HepG2 (cell line): Measurements from ENCODE around the gene FHIT. TPM values are rescaled to one million over a fixed set of nuclear protein-coding genes. Genes with fewer than 3 reads are reported as not detected.
A peak's percentile ranks its signal among the peaks of the same experiment; 100 is the strongest.

Source experiments
- ATF2 ChIP-seq: sonication (generic); formaldehyde crosslinking; IDR thresholded peaks from 2 replicates; pipeline ENCODE4 v1.4.0; 2020; ENCODE audit warnings: missing genetic modification reagents
- FOXJ3 ChIP-seq: sonication (generic); formaldehyde crosslinking; IDR thresholded peaks from 2 replicates; pipeline ENCODE4 v1.4.0; 2020; ENCODE audit warnings: missing genetic modification reagents, mild to moderate bottlenecking, borderline replicate concordance
- KDM6A ChIP-seq: IDR thresholded peaks from 2 replicates; pipeline ENCODE4 v1.6.1; 2016; ENCODE audit warnings: low read depth
- MED1 ChIP-seq: sonication (generic); formaldehyde crosslinking; IDR thresholded peaks from 2 replicates; pipeline ENCODE4 v1.4.0; 2020; ENCODE audit warnings: missing genetic modification reagents
- MED8 ChIP-seq: sonication (generic); formaldehyde crosslinking; IDR thresholded peaks from 2 replicates; pipeline ENCODE4 v1.8.1; 2023; ENCODE audit warnings: mild to moderate bottlenecking, missing genetic modification reagents; ENCODE audit not compliant: insufficient replicate concordance
- MIER2 ChIP-seq: IDR thresholded peaks from 2 replicates; pipeline ENCODE4 v1.6.1; 2016; ENCODE audit warnings: missing biosample characterization, missing genetic modification reagents
- PBX3 ChIP-seq: sonication (generic); formaldehyde crosslinking; IDR thresholded peaks from 2 replicates; pipeline ENCODE4 v1.8.1; 2023; ENCODE audit warnings: missing genetic modification reagents, inconsistent platforms, borderline replicate concordance
- PCBP2 ChIP-seq: fragments of 200-400 bp; formaldehyde crosslinking; optimal IDR thresholded peaks from 2 replicates; pipeline ENCODE3; 2018; ENCODE audit warnings: low read length, low read depth; ENCODE audit not compliant: poor library complexity, severe bottlenecking
- RNF2 ChIP-seq: fragments of 450-650 bp; conservative IDR thresholded peaks from 2 replicates; pipeline ENCODE4 v1.6.1; 2016; ENCODE audit warnings: low read depth
- ZBTB3 ChIP-seq: sonication (generic); formaldehyde crosslinking; IDR thresholded peaks from 2 replicates; pipeline ENCODE4 v1.4.0; 2020; ENCODE audit warnings: low read depth, mild to moderate bottlenecking, moderate library complexity, missing genetic modification reagents, borderline replicate concordance
- ZNF256 ChIP-seq: sonication (generic); formaldehyde crosslinking; conservative IDR thresholded peaks from 2 replicates; pipeline ENCODE4 v1.4.0; 2020; ENCODE audit warnings: missing genetic modification reagents
- ZNF597 ChIP-seq: sonication (generic); formaldehyde crosslinking; IDR thresholded peaks from 2 replicates; pipeline ENCODE4 v1.5.0; 2020; ENCODE audit warnings: missing genetic modification reagents
- ZNF598 ChIP-seq: sonication (generic); formaldehyde crosslinking; IDR thresholded peaks from 2 replicates; pipeline ENCODE4 v1.5.1; 2020; ENCODE audit warnings: mild to moderate bottlenecking, missing genetic modification reagents, borderline replicate concordance
- ZNF672 ChIP-seq: sonication (generic); formaldehyde crosslinking; IDR thresholded peaks from 2 replicates; pipeline ENCODE4 v1.8.1; 2022; ENCODE audit warnings: missing genetic modification reagents
- ZNF839 ChIP-seq: sonication (generic); formaldehyde crosslinking; IDR thresholded peaks from 2 replicates; pipeline ENCODE4 v1.4.0; 2020; ENCODE audit warnings: missing genetic modification reagents, mild to moderate bottlenecking, borderline replicate concordance
- polyA plus RNA-seq, 8 experiments: library from polyadenylated mRNA; depleted of rRNA in 3 of 8; stranded (reverse) in 7 of 8; unstranded in 1 of 8; fragments of >200 nt; fragmentation: Illumina TruSeq in 4 of 8; extraction: Trizol in 4 of 8; gene quantifications; 2 replicates each; pipeline versions ENCODE4 v1.2.1 to v1.2.3, GENCODE V29; 2011 to 2016; ENCODE audit warnings: low read depth in 4 of 8, missing spikeins in 1 of 8, mixed read lengths in 1 of 8; ENCODE audit not compliant: insufficient read depth in 1 of 8
- total RNA-seq, 5 experiments: library from RNA; depleted of rRNA; stranded (reverse); fragments of >200 nt; fragmentation: Illumina TruSeq; extraction: Trizol; gene quantifications; 2 replicates each; pipeline ENCODE4 v1.2.3, GENCODE V29; 2016; ENCODE audit warnings: low read depth in 1 of 5
- TF ChIP-seq, protein P1 (sequence below): IDR thresholded peaks from 2 replicates; pipeline ENCODE4 v1.4.0; 2020; ENCODE audit warnings: mild to moderate bottlenecking, missing genetic modification reagents
- TF ChIP-seq, protein P2 (sequence below): sonication (generic); formaldehyde crosslinking; IDR thresholded peaks from 2 replicates; pipeline ENCODE4 v1.5.0; 2020; ENCODE audit warnings: mild to moderate bottlenecking, missing genetic modification reagents, borderline replicate concordance
- TF ChIP-seq, protein P3 (sequence below): sonication (generic); formaldehyde crosslinking; IDR thresholded peaks from 2 replicates; pipeline ENCODE4 v1.5.0; 2020; ENCODE audit warnings: missing genetic modification reagents, mild to moderate bottlenecking, borderline replicate concordance

The FHIT gene
- total and polyA plus RNA-seq, 2 of the 13 experiments (the other 11 are each of a cell fraction or from before 2014, with no cell fraction given) = 4.0 to 4.6 TPM

DNA sequence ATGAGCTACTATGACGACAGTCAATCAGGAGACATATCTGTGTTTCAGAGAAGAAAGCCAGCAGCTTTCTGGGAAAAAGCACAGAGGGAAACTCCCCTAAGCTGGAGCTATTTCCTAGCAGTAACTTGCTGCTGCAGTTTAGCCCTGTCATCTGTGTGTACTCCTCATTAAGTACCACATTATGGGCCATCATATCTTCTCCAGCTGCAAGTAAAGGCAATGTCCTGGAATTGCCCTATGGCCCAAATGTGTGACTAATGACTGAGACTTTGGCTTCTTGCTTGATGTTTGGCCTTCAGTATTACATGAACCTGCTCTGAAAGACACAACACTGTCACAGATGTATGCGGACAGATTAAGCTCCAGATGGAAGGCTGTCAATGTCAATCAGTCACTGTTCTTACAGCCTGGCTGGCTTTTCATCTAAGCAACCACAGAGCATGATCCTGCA lies 190.8 kb downstream of the FHIT start (continued):
- TF ChIP-seq, protein P1, sequence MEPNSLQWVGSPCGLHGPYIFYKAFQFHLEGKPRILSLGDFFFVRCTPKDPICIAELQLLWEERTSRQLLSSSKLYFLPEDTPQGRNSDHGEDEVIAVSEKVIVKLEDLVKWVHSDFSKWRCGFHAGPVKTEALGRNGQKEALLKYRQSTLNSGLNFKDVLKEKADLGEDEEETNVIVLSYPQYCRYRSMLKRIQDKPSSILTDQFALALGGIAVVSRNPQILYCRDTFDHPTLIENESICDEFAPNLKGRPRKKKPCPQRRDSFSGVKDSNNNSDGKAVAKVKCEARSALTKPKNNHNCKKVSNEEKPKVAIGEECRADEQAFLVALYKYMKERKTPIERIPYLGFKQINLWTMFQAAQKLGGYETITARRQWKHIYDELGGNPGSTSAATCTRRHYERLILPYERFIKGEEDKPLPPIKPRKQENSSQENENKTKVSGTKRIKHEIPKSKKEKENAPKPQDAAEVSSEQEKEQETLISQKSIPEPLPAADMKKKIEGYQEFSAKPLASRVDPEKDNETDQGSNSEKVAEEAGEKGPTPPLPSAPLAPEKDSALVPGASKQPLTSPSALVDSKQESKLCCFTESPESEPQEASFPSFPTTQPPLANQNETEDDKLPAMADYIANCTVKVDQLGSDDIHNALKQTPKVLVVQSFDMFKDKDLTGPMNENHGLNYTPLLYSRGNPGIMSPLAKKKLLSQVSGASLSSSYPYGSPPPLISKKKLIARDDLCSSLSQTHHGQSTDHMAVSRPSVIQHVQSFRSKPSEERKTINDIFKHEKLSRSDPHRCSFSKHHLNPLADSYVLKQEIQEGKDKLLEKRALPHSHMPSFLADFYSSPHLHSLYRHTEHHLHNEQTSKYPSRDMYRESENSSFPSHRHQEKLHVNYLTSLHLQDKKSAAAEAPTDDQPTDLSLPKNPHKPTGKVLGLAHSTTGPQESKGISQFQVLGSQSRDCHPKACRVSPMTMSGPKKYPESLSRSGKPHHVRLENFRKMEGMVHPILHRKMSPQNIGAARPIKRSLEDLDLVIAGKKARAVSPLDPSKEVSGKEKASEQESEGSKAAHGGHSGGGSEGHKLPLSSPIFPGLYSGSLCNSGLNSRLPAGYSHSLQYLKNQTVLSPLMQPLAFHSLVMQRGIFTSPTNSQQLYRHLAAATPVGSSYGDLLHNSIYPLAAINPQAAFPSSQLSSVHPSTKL (CRISPR knock-in tag) = peak; percentile 79; the same call in 1 of the 2 replicates
- TF ChIP-seq ZNF672 (CRISPR knock-in tag) (no peak), PCBP2 (no peak), MED1 (no peak), ZNF598 (CRISPR knock-in tag) (no peak), FOXJ3 (no peak), ZBTB3 (CRISPR knock-in tag) (no peak), ZNF597 (CRISPR knock-in tag) (no peak), PBX3 (CRISPR knock-in tag) (no peak), KDM6A (CRISPR knock-in tag) (no peak), RNF2 (no peak), MED8 (CRISPR knock-in tag) (no peak), ATF2 (CRISPR knock-in tag) (no peak), ZNF839 (CRISPR knock-in tag) (no peak), MIER2 (no peak), ZNF256 (CRISPR knock-in tag) (no peak)
- TF ChIP-seq, protein P2, sequence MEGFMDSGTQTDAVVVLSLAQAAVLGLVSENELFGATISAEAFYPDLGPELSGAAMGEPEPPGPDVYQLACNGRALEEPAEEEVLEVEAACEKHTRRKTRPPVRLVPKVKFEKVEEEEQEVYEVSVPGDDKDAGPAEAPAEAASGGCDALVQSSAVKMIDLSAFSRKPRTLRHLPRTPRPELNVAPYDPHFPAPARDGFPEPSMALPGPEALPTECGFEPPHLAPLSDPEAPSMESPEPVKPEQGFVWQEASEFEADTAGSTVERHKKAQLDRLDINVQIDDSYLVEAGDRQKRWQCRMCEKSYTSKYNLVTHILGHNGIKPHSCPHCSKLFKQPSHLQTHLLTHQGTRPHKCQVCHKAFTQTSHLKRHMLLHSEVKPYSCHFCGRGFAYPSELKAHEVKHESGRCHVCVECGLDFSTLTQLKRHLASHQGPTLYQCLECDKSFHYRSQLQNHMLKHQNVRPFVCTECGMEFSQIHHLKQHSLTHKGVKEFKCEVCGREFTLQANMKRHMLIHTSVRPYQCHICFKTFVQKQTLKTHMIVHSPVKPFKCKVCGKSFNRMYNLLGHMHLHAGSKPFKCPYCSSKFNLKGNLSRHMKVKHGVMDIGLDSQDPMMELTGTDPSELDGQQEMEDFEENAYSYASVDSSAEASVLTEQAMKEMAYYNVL (CRISPR knock-in tag) = no peak
- TF ChIP-seq, protein P3, sequence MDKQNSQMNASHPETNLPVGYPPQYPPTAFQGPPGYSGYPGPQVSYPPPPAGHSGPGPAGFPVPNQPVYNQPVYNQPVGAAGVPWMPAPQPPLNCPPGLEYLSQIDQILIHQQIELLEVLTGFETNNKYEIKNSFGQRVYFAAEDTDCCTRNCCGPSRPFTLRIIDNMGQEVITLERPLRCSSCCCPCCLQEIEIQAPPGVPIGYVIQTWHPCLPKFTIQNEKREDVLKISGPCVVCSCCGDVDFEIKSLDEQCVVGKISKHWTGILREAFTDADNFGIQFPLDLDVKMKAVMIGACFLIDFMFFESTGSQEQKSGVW = no peak
